OCI-LY7 (cell line): ENCODE measurements around the gene SECTM1.

Experiments used
- EZH2phosphoT487 ChIP-seq: fragments of 200-600 bp; sonication (generic); IDR thresholded peaks from 2 replicates; pipeline ENCODE4 v1.6.1; 2018; ENCODE audit warnings: low read depth, borderline replicate concordance, mild to moderate bottlenecking, mixed run types, antibody characterized with exemption, low read length, moderate library complexity, mixed read lengths
- TF ChIP-seq, protein P1 (sequence below): fragments of 200-600 bp; sonication (generic); conservative IDR thresholded peaks from 2 replicates; pipeline ENCODE4 v1.5.1; 2014; ENCODE audit warnings: mild to moderate bottlenecking, antibody characterized with exemption, low read length, moderate library complexity, mixed read lengths

DNA sequence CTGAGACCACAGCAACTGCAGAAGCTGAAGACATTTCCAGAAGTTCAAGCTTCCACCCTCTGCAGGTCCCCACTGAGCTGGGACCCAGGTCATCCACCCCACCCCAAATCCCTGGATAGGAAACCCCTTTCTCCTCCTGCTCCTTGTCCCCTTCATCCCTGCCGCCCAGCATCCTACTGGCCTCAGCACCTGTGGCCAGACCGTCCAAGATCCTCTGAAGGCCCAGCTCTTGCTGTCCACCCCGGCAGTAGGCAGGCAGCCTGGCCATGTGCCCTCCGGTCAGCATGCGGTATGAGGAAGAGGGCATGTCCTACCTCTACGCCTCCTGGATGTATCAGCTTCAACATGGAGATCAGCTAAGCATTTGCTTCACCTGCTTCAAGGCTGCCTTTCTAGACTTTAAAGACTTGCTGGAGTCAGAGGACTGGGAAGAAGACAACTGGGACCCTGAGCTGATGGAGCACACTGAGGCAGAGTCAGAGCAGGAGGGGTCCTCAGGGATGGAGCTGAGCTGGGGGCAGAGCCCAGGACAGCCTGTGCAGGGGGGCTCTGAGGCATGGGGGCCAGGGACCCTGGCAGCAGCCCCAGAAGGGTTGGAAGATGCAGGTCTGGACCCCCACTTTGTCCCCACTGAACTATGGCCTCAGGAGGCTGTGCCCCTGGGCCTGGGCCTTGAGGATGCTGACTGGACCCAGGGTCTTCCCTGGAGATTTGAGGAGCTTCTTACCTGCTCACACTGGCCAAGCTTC lies 28.5 kb upstream of the SECTM1 start:
- TF ChIP-seq, protein P1, sequence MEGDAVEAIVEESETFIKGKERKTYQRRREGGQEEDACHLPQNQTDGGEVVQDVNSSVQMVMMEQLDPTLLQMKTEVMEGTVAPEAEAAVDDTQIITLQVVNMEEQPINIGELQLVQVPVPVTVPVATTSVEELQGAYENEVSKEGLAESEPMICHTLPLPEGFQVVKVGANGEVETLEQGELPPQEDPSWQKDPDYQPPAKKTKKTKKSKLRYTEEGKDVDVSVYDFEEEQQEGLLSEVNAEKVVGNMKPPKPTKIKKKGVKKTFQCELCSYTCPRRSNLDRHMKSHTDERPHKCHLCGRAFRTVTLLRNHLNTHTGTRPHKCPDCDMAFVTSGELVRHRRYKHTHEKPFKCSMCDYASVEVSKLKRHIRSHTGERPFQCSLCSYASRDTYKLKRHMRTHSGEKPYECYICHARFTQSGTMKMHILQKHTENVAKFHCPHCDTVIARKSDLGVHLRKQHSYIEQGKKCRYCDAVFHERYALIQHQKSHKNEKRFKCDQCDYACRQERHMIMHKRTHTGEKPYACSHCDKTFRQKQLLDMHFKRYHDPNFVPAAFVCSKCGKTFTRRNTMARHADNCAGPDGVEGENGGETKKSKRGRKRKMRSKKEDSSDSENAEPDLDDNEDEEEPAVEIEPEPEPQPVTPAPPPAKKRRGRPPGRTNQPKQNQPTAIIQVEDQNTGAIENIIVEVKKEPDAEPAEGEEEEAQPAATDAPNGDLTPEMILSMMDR = no peak
- TF ChIP-seq EZH2phosphoT487 = no peak
